ENCODE results near the gene PMVK.
"Not testable (repeated sequence)": the region's sequence is repeated elsewhere in the genome, so short reads cannot be mapped to it uniquely, and the experiment has no call there.

PMVK gene

DNA sequence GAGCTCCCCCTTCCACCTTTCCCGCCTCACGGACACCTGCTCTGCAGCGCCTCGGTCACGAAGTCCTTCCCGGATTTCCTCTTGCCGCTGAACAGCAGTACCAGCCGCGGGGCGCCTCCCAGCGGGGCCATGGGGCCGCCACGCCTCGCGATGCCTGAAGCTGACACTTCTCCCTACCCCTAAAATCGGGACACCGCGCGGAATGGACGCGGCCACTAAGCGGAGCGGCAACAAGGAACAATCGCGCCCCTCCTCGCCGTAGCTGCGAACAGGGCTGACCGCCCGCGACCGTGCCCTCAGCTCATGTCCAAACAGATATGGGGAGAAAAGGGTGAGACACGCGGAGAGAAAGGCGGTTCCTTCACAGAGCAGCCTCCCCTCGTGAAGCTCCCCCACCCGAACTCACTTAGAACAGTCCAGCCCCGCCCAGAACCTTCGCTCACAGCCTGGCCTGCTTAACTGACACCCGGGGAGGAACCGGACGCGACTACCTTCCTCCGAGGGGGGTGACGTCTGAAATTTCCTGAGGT, at the start of gene PMVK:
Gene PMVK, minus strand, starts transcription at position 165 of the 530 bp plus-strand sequence. Its CDS starts 34 bp downstream, at position 131.
- peak; percentile 96 for DNase-seq

DNA sequence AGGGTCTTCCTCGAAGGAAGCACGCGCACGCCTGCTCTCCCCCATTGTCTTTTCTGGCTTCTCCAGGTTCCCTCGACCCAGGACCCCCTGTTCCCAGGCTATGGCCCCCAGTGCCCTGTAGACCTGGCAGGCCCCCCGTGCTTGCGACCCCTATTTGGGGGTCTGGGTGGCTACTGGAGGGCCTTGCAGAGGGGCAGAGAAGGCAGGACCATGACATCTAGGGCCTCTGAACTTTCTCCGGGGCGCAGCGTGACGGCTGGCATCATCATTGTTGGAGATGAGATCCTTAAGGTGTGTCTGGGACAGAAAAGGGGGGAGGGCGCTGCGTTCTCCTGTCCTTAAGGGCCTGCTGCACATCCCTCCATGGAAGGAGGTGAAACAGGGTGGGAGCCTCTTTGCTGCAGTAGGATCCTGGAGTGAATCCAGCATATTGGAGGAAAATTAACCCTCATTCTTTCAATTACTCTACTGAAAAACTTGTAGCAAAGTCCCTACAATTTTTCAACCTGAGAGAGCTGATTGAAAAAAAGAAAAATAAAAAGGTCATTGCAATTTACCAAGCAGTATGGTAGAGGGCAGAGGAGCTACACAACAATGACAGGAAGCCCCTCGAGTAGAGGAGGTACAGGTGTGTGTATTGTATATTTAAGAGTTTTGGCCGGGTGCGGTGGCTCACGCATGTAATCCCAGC, 47.4 kb upstream of the PMVK start:
- DNase-seq, result no peak

DNA sequence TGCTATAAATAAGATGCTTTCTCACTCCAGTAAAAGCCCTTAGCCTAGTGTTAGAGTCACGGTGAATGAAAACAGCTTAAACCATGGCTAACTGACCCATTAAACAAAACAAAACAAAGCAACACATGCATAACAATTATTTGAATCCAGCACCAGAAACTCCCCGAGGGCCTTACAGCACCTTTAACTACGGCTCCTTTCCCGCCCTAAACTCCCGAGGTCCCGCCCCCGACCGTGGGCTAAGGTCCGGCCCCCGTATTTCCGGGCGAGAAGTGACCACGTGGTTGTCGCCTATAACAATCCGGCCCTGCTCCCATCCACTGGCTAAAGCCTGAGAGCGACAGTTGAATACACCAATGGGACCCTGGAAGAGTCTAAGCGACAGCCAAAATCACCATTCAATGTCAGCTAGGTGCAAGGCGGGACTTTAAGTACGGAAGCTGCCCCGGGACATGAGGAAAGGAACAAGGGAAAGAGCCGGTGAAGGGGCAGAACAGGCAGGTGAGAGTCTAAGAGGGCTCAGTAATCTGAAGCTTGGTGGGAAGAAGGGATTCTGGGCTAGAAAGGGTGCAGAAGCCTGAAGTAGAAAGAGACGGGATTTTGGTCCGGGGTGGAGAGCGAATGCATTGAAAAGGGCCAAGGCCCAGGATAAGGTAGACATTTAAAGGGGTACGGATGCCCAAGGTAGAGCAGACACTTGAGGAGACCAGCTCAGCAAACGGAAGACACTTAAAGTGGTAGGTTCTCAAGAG, 46.6 kb upstream of the PMVK start, which contains the start of gene FLAD1:
Gene FLAD1, plus strand, starts transcription at position 448 of the 752 bp plus-strand sequence. CDS start 351 bp downstream, outside the sequence.
- peak; percentile 93 for DNase-seq

DNA sequence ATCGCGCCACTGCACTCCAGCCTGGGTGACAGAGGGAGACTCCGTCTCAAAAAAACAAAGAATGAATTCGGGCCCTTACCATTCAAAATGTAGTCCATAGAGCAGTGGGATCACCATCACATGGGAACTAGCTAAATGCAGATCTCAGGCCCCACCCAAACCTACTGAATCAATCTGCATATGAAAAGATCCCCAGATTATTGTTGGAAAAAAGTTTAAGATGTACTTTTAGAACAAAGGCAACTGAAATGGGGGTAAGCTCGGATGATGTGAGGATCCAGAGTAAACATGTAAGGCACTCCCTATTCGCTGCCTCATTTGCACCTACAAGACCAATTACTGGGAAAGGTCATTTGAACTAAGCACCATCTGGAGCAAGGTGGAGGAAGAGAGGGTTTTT, 45.8 kb upstream of the PMVK start:
- DNase-seq, result no peak

DNA sequence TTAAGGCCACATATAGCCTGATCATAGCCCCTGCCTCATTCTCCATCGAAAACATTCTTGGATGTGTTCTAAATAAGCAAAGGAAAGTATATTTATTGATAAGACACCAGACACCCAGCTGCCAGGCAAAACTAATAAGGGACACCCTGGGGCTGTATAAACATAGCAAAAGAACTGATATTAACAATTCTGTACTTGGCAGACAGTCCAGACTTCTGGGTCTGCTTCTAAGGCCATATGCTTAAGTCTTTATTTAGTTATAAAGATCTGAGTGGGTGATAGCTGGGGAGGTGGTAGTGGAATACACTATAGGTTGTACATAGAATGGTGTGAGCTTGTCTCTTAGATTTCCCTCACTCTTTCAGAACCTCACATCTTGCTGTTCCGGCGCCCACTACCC, 41.8 kb upstream of the PMVK start:
- DNase-seq, result no peak

DNA sequence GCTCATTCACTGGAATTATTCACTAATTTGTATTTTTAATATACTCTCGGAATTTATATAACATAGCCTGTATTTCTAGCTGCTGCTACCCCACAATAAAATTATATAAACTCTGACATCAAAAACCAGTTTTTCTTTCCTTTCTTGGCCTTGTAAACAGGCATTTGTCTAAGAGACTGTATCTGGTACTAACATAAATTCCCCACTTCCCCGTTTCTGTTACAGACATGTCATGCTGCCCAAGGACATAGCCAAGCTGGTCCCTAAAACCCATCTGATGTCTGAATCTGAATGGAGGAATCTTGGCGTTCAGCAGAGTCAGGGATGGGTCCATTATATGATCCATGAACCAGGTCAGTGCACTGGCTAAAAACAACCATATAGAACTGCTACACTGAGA, 41.2 kb upstream of the PMVK start:
- DNase-seq, result not testable (repeated sequence)

DNA sequence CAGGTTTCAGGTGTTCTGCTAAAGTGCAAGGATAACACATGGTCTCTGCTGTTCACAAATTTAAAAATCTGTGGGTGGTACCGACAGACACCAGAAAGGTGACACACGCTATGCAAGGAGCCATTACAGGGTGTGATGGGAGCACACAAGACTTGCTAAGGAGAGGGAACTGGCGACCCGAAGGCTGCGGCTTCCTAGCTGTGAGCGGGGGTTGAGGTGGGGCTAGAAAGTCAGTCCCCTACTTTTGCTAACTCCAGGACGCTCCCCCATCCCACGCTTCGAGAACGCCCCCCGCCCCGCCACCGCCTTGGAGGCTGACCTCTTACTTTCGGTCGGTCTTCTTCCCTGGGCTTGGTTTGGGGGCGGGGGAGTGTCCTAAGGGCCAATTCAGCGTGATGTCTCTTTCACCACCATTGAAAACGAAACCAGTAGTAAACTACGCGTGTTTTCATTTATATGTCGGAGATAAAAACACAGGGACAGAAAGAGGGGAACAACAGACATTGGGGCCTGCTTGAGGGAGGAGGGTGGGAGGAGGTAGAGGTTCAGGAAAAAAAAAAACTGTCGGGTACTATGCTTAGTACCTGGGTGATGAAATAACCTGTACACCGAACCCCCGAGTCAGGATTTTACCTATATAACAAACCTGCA, 39.0 kb upstream of the PMVK start:
- peak; percentile 41 for DNase-seq

DNA sequence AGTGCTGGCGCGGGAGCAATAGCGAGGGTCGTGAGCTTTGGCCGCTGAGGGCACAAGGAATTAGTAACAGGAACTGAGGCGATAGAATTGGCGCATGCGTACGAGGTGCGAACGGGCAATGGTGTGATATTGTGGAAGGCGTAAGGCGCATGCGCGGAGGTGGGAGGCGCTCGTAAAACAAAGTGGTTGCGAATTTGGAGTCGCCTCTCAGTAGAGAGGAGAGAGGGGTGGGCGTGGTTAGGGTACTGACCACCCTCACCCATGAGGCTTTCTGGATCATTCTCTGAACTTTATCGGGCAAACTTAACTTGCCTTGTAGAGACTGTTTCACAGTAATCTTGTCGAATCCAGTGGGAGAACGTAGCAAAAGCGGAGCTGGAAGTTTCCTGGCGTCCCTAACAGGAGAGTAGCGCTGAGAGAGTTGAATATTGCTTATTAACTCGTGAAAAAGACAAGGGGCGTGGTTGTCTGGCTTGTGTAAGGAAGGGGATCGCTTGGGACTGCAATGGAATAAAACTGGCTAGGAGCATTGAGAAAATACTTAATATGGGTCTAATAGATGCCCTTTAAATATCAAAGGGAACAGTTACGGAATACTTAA, 38.4 kb upstream of the PMVK start:
- DNase-seq, result peak; percentile 94

DNA sequence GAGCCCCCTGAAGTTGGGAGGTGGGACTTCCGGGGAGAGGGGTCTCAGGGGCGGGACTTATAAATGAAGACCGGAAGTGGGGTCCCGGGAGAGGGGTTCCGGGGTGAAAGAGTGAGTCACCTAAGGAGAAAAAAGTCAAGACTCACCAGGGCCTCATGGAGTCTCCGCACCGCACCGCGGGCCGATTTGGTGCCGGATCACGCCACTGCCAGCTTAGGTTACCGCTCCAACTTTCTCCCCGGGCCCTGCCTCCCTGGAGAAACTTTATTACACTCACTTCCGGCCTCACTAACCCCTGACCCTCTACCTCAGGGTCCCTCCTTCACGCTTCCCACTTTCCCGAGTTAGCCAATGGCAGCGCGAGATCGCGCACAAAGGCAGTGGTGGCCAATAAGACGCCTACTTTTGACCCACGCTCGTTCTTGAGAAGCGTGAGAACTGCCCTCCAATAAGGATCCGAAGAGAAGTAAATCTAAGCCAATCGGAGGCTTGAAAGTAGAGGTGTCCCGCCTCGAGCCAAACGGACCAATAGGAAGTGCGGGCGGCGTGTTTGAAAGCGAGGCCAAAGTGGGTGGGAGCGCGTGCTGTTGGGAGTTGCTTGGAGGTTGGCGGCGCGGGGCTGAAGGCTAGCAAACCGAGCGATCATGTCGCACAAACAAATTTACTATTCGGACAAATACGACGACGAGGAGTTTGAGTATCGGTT, 37.7 kb upstream of the PMVK start, which contains the start of gene CKS1B:
Gene CKS1B, plus strand, starts transcription at position 580 of the 706 bp plus-strand sequence. Its CDS starts 65 bp downstream, at position 645.
- DNase-seq, result peak; percentile 96

DNA sequence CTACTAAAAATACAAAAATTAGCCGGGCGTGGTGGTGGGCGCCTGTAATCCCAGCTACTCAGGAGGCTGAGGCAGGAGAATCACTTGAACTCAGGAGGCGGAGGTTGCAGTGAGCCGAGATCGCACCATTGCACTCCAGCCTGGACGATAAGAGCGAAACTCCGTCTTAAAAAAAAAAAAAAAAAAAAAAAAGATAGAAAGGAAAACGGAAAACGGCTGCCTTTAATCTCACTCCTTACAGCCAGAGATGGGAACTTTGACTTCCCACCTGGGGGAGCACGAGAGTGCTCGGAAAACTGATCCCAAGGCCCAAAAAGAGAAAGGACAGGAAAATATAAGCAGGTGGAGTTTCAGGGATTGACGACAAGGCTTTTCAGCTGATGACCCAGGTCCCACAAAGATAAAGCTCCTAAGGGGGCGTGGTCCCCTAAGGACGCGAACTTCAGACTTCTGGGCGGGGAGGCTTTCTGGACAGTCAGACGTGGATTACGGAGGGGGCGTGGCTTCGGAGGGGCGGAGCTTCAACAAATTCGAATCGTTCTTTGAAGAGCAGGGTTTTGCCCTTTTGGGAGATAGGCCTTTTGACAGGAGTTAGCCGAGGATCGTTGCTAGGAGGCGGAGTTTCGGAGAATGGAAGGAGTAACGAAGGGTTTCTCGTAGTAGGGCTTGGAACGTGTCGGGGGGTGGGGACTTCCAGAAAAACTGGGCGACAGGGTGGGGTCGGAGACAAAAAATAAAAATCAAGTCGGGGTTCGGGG, 37.0 kb upstream of the PMVK start:
- peak; percentile 89 for DNase-seq

DNA sequence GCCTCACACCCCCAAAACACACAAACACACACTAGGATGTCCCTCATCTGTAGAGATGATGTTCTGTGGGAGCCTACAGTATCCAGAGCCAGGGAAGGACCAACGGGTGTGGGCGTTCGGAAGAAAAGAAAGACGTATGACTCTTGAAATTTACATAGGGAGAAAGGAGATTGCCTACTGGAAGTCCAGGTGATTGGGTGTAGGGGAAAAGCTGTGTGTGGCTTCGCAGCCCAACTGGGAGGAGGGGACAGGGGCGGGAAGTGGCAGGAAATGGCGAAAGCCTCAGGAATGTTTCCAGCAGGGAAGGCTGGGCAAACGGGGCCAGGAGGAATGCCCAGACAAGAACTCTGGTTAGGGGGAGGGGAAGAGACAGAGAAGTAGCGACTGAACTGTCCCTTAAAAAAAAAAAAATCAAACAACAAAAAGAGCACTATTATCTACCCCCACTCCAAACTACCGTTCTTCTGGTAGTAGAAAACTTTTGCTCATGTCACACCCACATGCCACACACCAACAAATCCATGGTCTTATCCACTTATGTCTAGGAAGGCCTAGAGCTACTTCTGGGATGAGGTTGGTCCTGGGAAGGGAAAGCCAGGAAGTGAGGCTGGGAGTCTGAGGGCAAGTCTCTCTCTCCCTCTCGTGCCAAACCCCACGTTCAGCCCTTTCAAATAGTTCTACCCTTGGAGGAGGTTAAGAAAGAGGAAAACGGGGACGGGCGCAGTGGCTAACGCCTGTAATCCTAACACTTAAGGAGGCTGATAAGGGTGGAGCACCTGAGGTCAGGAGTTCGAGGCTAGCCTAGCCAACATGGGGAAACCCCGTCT, 36.2 kb upstream of the PMVK start:
- DNase-seq, result no peak

DNA sequence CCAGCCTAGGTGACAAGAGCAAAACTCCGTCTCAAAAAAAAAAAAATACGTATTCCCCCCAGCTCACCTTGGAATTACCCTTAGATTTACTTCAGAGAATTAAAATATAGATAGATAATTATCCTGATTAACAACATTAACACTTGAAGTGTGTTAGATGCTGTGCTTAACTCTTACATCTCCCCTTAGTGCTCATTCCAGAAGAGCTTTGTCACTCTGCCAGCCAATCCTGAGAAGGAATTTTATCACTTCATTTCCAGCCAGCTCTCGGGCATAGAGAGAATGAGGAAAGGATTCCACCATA, 35.6 kb upstream of the PMVK start:
- no peak for DNase-seq

DNA sequence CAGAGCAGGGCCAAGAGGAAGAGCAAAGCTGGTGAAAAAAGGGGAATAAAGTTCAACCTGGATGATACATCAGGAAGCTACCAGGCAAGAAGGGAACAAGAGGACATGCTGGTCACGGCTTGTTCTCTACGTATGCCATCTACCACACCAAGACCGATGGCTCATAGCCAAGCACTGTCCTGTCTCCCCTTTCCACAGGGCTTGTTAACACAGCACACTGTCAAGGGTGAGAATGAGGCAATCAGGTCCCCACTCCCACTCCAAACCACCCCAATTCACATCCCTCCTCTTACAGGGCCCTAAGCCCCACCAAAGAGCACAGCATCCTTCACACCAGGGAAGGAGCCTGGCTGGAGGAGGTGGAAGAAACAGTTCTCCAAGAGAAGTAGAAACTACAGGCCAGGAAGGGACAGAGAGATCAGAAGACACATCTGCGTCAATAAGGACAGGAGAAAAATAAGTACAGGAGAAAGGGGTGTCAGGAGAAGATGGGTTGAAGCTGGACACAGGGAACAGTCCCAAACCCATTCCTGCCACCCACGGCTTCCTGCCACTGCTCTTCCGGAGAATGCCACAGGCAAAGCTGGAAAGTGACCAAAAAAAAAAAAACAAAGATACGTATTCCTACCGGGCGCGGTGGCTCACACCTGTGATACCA, 35.0 kb upstream of the PMVK start:
- DNase-seq, result no peak

DNA sequence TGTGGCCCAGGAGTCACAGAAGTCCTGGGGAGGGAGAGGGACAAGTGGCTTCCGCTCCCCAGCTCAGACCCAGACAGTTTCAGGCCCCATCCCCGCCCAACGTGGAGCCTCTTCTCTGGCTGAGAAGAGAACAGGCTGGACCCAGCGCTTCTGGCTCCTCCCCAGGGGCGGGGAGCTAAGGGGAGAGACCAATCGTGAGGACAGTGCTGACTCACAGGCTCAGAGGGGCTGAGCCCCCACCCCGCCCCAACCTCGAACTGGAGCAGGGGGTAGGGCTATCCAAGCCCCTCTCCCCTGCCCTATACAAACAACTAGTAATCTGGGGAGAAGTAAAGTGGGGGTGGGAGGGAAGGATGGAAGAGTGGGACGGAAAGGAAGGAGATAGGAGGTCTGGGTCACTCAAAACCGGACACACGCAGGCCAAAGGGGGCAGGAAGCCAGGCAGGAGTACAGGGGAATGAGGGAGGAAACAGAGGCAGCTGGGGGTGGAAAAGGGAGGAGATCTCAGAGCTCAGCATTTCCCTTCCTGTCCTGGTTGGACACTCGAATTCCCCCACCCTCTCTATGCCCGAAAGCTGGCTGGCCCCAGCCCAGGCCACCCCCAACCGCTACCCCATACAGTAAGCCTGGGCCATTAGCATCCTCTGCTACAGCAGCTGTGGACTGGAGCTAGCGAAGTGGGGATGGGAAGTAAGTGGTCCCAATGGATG, 34.3 kb upstream of the PMVK start, which contains the start of gene SHC1:
Gene SHC1, minus strand, starts transcription at position 117 of the 710 bp plus-strand sequence. CDS start 221 bp downstream, outside the sequence.
- no peak for DNase-seq

DNA sequence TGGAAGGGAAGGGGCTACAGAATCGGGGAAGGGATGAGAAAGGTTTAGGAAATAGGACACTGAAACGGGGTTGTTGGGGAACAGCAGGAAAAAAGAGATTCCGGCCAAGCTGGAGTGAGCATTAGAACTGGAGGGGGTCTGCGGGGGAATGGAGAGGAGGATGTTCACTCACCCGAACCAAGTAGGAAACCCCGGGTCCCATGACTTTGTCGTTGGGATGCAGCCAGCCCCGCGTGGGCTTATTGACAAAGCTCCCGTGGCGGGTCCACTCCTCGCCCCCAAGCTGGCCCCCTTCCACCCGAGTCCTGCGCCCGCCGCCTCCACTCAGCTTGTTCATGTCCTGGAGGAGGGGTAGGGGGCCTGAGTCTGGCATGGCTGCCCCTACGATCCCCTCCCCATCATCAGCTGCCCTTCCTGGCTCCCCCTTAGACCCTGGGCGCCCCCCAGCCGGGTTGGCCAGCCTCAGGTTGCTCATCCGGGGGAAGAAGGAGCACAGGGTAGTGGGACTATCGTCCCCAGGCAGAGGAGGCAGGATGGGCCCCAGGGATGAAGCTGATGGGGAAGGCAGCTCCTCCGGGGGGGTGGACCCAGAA, 33.4 kb upstream of the PMVK start:
- DNase-seq, result no peak

DNA sequence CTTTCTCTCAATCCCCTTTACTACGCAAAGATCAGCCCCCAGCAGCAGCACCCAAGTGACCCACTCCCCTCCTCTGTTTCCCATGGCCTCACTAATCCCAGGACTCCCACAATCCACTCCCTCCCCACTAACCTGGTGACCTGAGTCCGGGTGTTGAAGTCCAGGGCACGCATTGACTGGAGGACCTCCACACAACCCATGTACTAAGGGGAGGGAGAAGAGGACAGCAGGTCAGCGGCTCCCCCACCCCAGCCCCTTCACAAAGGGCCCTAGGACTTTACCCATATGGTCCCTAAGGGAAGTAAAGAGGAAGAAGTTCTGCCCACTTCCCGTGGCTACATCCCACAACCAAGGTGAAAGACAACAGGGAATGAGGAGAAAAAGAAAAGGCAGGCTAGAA, 32.7 kb upstream of the PMVK start:
- no peak for DNase-seq

DNA sequence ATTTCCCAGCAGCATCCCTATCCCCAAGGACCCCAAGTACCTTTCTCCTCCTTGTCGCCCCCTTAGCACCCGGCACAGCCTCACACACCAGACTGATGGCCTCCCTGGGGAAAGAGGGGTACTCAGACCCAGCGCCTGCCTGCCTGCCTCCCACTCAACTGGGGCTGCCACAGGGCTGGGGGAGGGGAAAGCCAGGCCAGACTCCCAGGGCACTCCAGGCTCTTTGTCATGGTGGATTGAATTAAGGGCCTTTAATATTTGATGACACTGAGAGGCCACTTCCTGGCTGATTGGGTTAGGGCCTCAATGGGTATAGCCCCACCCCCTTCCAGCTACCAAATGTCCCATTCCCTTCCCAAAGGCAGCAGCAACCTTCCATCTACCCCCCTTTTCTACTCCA, 32.2 kb upstream of the PMVK start:
- no peak for DNase-seq

DNA sequence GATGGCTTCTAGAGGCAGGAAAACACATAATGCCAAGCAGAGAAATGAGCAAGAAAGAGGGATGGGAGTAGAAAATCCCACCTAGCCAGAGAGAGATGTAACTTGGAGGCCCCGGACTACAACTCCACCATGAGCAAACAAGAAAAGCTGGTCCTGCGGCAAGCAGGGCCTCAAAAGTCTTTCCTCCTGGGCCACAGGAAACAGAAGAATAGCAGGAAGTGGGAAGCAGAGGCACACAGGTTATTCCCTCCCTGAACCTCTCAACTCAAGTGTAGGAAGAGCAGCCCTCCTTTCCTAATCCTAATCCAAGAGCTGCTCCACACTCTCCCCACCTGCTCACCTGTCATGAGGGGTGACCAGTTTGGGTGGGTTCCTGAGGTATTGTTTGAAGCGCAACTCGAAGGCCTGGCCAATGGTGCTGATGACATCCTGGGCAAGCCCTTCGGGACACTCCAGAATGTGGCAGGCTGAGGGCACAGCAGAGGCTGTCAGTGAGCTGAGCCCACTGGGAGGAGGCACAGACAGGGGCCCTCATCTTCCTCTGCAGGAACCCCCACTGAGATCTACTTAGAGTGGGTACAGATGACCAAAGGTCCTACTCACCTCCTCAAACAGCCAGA, 30.9 kb upstream of the PMVK start:
- DNase-seq, result no peak

DNA sequence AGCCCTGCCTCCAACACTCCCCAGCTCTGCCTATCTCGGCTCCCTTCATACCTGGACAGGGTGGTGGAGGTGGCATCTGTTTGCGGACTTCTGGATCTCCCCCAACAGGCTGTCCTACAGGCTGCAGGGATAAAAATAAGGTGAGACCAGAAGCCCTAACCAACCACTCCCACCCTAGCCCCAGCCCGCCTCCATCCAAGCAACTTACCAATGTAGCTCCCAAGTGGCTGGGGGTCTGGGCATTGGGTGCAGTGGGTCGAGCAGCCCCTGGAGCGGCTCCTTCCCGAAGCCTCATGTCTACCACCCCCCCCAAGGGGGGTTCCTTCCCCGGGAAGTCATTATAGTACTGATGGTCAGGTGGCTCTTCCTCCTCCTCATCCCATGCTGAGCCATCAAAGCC, 29.6 kb upstream of the PMVK start:
- DNase-seq, result no peak
